HG02610 (cell line): ENCODE measurements around the gene HSP90AA1.
"Not testable (repeated sequence)": the region's sequence is repeated elsewhere in the genome, so short reads cannot be mapped to it uniquely, and the experiment has no call there.

Source experiments
- ATAC-seq: cut with Tn5 transposase; IDR thresholded peaks from one replicate; pipeline ENCODE4 v1.9.1; 2021; ENCODE audit warnings: mild to moderate bottlenecking, moderate library complexity; ENCODE audit not compliant: unreplicated experiment

Gene HSP90AA1

GRCh38 chr14:102086972-102087761 is at the start of gene HSP90AA1:
HSP90AA1 (minus strand) TSS chr14:102087044; CDS start chr14:102086378, 666 bp downstream.
- ATAC-seq, result peak; percentile 74

- ATAC-seq, result not testable (repeated sequence)
These were observed 48.6 kb upstream of the HSP90AA1 start for GRCh38 chr14:102135456-102135855.

- not testable (repeated sequence) for ATAC-seq
These were observed 47.9 kb upstream of the HSP90AA1 start for GRCh38 chr14:102134719-102135118.

GRCh38 chr14:102134021-102134420 is 47.2 kb upstream of the HSP90AA1 start:
- not testable (repeated sequence) for ATAC-seq

GRCh38 chr14:102131741-102132140 is 44.9 kb upstream of the HSP90AA1 start:
- no peak for ATAC-seq

GRCh38 chr14:102126807-102127455 is 40.1 kb upstream of the HSP90AA1 start:
- ATAC-seq, result no peak

- ATAC-seq, result no peak
These were observed 38.7 kb upstream of the HSP90AA1 start for GRCh38 chr14:102125546-102125945.

GRCh38 chr14:102124419-102124818 is 37.6 kb upstream of the HSP90AA1 start:
- no peak for ATAC-seq

GRCh38 chr14:102121567-102121966 is 34.7 kb upstream of the HSP90AA1 start:
- no peak for ATAC-seq

GRCh38 chr14:102120888-102121287 is 34.0 kb upstream of the HSP90AA1 start:
- no peak for ATAC-seq

- ATAC-seq, result no peak
These were observed 31.0 kb upstream of the HSP90AA1 start for GRCh38 chr14:102117852-102118251.

- no peak for ATAC-seq
These were observed 29.7 kb upstream of the HSP90AA1 start for GRCh38 chr14:102116361-102117180.

GRCh38 chr14:102111101-102111500 is 24.3 kb upstream of the HSP90AA1 start:
- no peak for ATAC-seq

- ATAC-seq, result not testable (repeated sequence)
These were observed 22.5 kb upstream of the HSP90AA1 start for GRCh38 chr14:102109332-102109731.

GRCh38 chr14:102105369-102105768 is 18.5 kb upstream of the HSP90AA1 start:
- ATAC-seq, result no peak

GRCh38 chr14:102103062-102103695 is 16.3 kb upstream of the HSP90AA1 start:
- no peak for ATAC-seq

GRCh38 chr14:102097441-102098135 is 10.7 kb upstream of the HSP90AA1 start:
- ATAC-seq, result no peak

- ATAC-seq, result no peak
These were observed 9.8 kb upstream of the HSP90AA1 start for GRCh38 chr14:102096569-102097188.

- no peak for ATAC-seq
These were observed 9.2 kb upstream of the HSP90AA1 start for GRCh38 chr14:102095871-102096568.
